Measurements from ENCODE around the gene TTC17.
A peak's percentile ranks its signal among the peaks of the same experiment; 100 is the strongest.

GRCh38 chr11:43367382-43368178 is 8.9 kb downstream of the TTC17 start:
- TF ChIP-seq BHLHE40 (IDR thresholded peaks at IDR 0.05; ENCODE audit: low read depth, low read length) (peak; percentile 21; the same call in 1 of the 2 replicates), MAFK (IDR thresholded peaks at IDR 0.05; ENCODE audit: low read depth, low read length) (peak; percentile 57), CTCF (conservative IDR thresholded peaks at IDR 0.05; ENCODE audit: low read depth, low read length) (no peak)
